Measurements from ENCODE around the gene PLD6. TPM values are rescaled to one million over a fixed set of nuclear protein-coding genes. Genes with fewer than 3 reads are reported as not detected.

PLD6 gene
- total RNA-seq, 1 experiment from 2014 or later, result 8.0 TPM

DNA sequence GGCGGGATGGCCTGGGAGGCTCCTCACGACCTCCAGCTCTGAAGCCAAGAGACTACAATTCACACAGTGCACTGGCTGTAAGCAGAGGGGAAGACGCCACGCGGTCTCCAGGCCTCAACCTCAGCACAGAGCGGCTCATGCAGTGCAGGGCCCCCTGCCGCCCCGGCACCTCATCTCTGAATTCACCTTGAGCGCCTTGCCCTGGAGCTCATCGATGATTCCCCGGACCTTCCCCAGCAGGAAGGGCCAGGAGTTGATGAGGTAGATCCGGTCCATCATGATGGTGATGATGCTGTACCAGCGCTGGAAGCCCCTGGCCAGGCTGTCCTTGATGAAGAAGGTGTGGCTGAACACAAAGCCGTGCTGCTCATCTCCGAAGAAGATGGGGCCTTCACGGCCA lies 17.6 kb upstream of the PLD6 start:
- Histone ChIP-seq H3K4me1 (no peaks in the 10 kb centered on the region), H3K9me3 (no peaks in the 10 kb centered on the region), H3K4me3 (ENCODE audit: low read depth, low read length) (no peak overlapping the region), H3K27me3 (replicated peaks; ENCODE audit: control insufficient read depth, insufficient read depth, low read length) (no peaks in the 10 kb centered on the region), H3K36me3 (ENCODE audit: control insufficient read depth, insufficient read depth, low read length) (peaks cover 7% of the 10 kb centered on the region)
- Mint-ChIP-seq H3K4me1 (ENCODE audit: low read depth, unreplicated experiment) (no peaks in the 10 kb centered on the region), H3K36me3 (ENCODE audit: insufficient read depth, unreplicated experiment) (peaks cover 84% of the 10 kb centered on the region), H3K4me3 (ENCODE audit: unreplicated experiment) (no peak overlapping the region), H3K27me3 (ENCODE audit: insufficient read depth, unreplicated experiment) (no peaks in the 10 kb centered on the region), H3K9me3 (ENCODE audit: unreplicated experiment) (no peaks in the 10 kb centered on the region), H3K27ac (ENCODE audit: unreplicated experiment) (no peak overlapping the region)
- CTCF ChIA-PET, result no interaction called here
- POLR2A ChIA-PET, result no interaction called here
- TF ChIP-seq, protein P1, sequence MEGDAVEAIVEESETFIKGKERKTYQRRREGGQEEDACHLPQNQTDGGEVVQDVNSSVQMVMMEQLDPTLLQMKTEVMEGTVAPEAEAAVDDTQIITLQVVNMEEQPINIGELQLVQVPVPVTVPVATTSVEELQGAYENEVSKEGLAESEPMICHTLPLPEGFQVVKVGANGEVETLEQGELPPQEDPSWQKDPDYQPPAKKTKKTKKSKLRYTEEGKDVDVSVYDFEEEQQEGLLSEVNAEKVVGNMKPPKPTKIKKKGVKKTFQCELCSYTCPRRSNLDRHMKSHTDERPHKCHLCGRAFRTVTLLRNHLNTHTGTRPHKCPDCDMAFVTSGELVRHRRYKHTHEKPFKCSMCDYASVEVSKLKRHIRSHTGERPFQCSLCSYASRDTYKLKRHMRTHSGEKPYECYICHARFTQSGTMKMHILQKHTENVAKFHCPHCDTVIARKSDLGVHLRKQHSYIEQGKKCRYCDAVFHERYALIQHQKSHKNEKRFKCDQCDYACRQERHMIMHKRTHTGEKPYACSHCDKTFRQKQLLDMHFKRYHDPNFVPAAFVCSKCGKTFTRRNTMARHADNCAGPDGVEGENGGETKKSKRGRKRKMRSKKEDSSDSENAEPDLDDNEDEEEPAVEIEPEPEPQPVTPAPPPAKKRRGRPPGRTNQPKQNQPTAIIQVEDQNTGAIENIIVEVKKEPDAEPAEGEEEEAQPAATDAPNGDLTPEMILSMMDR (IDR thresholded peaks at IDR 0.05; ENCODE audit: insufficient read depth in 1 of 2, low read depth in 1 of 2, low read length in 1 of 2, severe bottlenecking in 1 of 2, unreplicated experiment in 1 of 2), result no peak
- BruUV-seq (replicated peaks), result no TSS peak
- no peak for DNase-seq
- intact Hi-C loops (cut with micrococcal nuclease; ENCODE audit: unreplicated experiment), result no loop called here

DNA sequence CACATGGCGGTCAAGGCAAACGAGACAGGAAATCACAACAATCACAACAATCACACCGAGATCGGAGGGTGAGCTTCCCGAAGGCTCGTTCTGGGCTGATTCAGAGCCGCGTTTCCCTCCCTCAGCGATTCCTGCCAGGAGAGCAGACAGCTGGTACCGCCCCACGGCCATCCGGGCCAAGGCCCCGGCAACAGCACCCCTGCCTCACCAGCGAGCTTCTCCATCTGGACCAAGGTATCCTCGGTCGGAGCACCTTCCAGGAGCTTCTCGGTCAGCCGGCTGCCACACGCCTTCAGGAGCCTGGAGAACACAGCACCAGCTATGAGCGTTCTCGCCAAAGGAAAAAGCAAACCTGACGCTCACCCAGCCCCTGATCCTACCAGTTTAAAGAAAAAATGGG lies 15.2 kb upstream of the PLD6 start:
- no peaks in the 10 kb centered on the region for H3K4me1 Mint-ChIP-seq (ENCODE audit: low read depth, unreplicated experiment)
- intact Hi-C loops (cut with micrococcal nuclease; ENCODE audit: unreplicated experiment), result no loop called here
- H3K4me3 ChIP-seq (ENCODE audit: low read depth, low read length), result no peak overlapping the region
- ChIA-PET CTCF (no interaction called here), POLR2A (no interaction called here)
- peaks cover 10% of the 10 kb centered on the region for H3K36me3 ChIP-seq (ENCODE audit: control insufficient read depth, insufficient read depth, low read length)
- no peak overlapping the region for H3K4me3 Mint-ChIP-seq (ENCODE audit: unreplicated experiment)
- no peaks in the 10 kb centered on the region for H3K9me3 ChIP-seq
- TF ChIP-seq, protein P1 (IDR thresholded peaks at IDR 0.05; ENCODE audit: insufficient read depth in 1 of 2, low read depth in 1 of 2, low read length in 1 of 2, severe bottlenecking in 1 of 2, unreplicated experiment in 1 of 2), result no peak
- BruUV-seq (replicated peaks), result no TSS peak
- H3K4me1 ChIP-seq, result no peaks in the 10 kb centered on the region
- H3K27me3 ChIP-seq (replicated peaks; ENCODE audit: control insufficient read depth, insufficient read depth, low read length), result no peaks in the 10 kb centered on the region
- H3K9me3 Mint-ChIP-seq (ENCODE audit: unreplicated experiment), result no peaks in the 10 kb centered on the region
- no peak overlapping the region for H3K27ac Mint-ChIP-seq (ENCODE audit: unreplicated experiment)
- H3K27me3 Mint-ChIP-seq (ENCODE audit: insufficient read depth, unreplicated experiment), result no peaks in the 10 kb centered on the region
- no peak for DNase-seq
- H3K36me3 Mint-ChIP-seq (ENCODE audit: insufficient read depth, unreplicated experiment), result peaks cover 83% of the 10 kb centered on the region

DNA sequence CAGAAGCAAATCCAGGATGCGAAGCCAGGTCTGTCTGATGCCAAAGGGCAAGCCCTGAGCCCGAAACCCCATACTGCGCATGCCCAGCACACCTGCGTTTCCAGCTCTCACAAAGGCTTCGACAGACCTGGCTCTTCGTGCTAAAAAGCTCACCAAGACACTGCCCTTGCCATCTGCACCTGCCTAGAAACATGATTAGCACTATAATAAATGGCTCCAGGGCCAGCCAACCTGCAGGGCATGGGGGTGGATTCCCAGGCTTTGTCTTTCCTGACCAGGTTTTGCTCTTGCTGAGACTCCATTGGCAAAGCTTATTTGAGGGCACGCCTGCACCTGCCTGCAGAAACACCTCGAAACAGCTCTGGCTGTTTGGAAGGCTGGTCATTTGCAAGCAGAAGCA lies 14.4 kb upstream of the PLD6 start:
- H3K4me1 ChIP-seq, result no peaks in the 10 kb centered on the region
- CTCF ChIA-PET, result no interaction called here
- intact Hi-C loops (cut with micrococcal nuclease; ENCODE audit: unreplicated experiment), result no loop called here

More for the DNA sequence above, 14.4 kb upstream of the PLD6 start:
- Mint-ChIP-seq H3K27ac (ENCODE audit: unreplicated experiment) (no peak overlapping the region), H3K36me3 (ENCODE audit: insufficient read depth, unreplicated experiment) (peaks cover 76% of the 10 kb centered on the region), H3K9me3 (ENCODE audit: unreplicated experiment) (no peaks in the 10 kb centered on the region), H3K4me1 (ENCODE audit: low read depth, unreplicated experiment) (no peaks in the 10 kb centered on the region), H3K4me3 (ENCODE audit: unreplicated experiment) (no peak overlapping the region), H3K27me3 (ENCODE audit: insufficient read depth, unreplicated experiment) (no peaks in the 10 kb centered on the region)
- no peaks in the 10 kb centered on the region for H3K27me3 ChIP-seq (replicated peaks; ENCODE audit: control insufficient read depth, insufficient read depth, low read length)
- H3K9me3 ChIP-seq, result no peaks in the 10 kb centered on the region
- TF ChIP-seq, protein P1 (IDR thresholded peaks at IDR 0.05; ENCODE audit: insufficient read depth in 1 of 2, low read depth in 1 of 2, low read length in 1 of 2, severe bottlenecking in 1 of 2, unreplicated experiment in 1 of 2), result no peak
- DNase-seq, result no peak
- POLR2A ChIA-PET, result no interaction called here
- no peak overlapping the region for H3K4me3 ChIP-seq (ENCODE audit: low read depth, low read length)
- BruUV-seq (replicated peaks), result no TSS peak
- H3K36me3 ChIP-seq (ENCODE audit: control insufficient read depth, insufficient read depth, low read length), result peaks cover 11% of the 10 kb centered on the region

Data from Caco-2 (cell line).